ENCODE data around the gene GRK5.

The GRK5 gene

DNA sequence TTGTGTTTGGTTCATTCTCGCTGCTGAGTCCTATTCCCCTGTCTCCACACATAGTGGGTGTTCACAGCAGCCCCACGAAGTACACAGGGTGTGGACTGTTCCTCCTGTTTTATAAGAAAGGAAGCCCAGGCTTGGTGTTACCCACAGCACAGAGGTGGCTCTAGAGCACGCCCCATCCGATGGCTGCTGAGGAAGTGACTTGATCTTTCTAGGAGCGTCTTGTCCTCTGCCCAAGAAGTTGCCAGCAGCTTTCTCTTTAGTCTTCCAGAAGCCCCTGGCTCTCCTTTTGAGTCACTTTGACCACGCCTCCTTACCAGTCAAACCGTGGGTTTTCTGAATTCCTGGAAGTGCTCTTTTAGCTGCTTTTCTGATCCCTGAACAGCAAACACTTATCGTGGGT, 94.0 kb downstream of the GRK5 start:
- H3K27ac ChIP-seq, result no peak overlapping the region
- H3K4me3 ChIP-seq (ENCODE audit: low read depth, low read length), result no peak overlapping the region
- no peak for DNase-seq
- TF ChIP-seq, protein P1, sequence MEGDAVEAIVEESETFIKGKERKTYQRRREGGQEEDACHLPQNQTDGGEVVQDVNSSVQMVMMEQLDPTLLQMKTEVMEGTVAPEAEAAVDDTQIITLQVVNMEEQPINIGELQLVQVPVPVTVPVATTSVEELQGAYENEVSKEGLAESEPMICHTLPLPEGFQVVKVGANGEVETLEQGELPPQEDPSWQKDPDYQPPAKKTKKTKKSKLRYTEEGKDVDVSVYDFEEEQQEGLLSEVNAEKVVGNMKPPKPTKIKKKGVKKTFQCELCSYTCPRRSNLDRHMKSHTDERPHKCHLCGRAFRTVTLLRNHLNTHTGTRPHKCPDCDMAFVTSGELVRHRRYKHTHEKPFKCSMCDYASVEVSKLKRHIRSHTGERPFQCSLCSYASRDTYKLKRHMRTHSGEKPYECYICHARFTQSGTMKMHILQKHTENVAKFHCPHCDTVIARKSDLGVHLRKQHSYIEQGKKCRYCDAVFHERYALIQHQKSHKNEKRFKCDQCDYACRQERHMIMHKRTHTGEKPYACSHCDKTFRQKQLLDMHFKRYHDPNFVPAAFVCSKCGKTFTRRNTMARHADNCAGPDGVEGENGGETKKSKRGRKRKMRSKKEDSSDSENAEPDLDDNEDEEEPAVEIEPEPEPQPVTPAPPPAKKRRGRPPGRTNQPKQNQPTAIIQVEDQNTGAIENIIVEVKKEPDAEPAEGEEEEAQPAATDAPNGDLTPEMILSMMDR (IDR thresholded peaks at IDR 0.05; ENCODE audit: low read depth, low read length, missing control alignments), result no peak
- H3K27me3 ChIP-seq (replicated peaks), result no peaks in the 10 kb centered on the region
- in situ Hi-C loops (cut with HindIII; ENCODE audit: low pct_ligation_motif_present, low sequenced_read_pairs), result no loop called here
- no peaks in the 10 kb centered on the region for H3K36me3 ChIP-seq (replicated peaks)

DNA sequence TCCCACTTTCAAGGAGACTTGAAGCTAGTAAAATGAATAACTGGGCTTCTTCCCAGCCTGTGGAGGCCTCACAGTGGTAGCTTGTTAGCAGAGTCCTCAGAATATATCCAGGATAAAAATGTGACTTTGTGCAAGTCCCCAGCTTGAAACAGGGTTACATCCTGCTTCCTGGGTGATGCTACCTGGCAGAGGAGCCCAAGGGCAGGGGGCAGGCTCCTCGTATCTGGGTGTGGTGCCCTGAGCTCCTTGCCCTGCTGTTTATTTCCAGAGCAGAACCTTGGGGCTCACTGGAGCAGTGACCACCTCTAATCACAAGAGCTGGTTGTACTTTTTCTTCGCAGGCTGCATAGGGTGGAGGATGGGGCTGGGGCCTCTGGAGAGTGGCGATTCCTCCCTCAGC, 94.8 kb downstream of the GRK5 start:
- Histone ChIP-seq H3K27me3 (replicated peaks) (no peaks in the 10 kb centered on the region), H3K4me3 (ENCODE audit: low read depth, low read length) (no peak overlapping the region), H3K27ac (no peak overlapping the region), H3K36me3 (replicated peaks) (no peaks in the 10 kb centered on the region)
- in situ Hi-C loops (cut with HindIII; ENCODE audit: low pct_ligation_motif_present, low sequenced_read_pairs), result no loop called here
- TF ChIP-seq, protein P1 (IDR thresholded peaks at IDR 0.05; ENCODE audit: low read depth, low read length, missing control alignments), result no peak
- DNase-seq, result no peak

DNA sequence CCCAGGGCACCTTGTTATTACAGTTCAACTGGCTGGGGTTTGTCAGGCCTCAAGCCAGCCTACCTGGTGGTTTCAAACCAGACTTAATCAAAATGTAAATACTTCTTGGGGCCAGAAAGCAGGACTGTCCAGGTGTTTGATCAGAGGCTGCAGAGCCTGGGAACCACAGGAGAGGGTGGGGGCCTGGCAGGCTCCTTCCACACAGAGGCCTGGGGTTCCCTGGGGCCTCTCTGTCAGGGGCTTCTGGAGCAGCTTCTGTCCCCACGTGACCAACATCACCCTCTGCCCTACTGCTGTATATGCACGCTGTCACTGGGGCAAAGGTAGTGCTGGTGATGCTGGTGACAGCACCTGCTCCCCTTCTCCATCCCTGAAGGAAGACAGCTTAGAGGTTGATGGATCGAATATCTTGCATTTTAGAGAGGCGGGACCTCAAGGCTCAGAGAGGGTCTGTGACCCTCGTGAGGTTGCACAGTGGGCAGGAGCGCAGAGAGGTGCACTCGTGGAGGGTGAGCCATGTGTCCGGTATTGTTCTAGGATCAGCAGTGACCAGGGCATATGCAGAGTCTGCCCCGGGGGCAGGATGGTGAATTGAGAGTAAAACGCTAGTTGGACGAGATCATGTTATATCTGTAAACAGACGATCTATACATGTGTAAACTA, 95.4 kb downstream of the GRK5 start:
- Histone ChIP-seq H3K27ac (no peak overlapping the region), H3K4me3 (ENCODE audit: low read depth, low read length) (no peak overlapping the region), H3K27me3 (replicated peaks) (no peaks in the 10 kb centered on the region), H3K36me3 (replicated peaks) (no peaks in the 10 kb centered on the region)
- DNase-seq, result no peak
- in situ Hi-C loops (cut with HindIII; ENCODE audit: low pct_ligation_motif_present, low sequenced_read_pairs), result no loop called here
- TF ChIP-seq, protein P1 (IDR thresholded peaks at IDR 0.05; ENCODE audit: low read depth, low read length, missing control alignments), result no peak

DNA sequence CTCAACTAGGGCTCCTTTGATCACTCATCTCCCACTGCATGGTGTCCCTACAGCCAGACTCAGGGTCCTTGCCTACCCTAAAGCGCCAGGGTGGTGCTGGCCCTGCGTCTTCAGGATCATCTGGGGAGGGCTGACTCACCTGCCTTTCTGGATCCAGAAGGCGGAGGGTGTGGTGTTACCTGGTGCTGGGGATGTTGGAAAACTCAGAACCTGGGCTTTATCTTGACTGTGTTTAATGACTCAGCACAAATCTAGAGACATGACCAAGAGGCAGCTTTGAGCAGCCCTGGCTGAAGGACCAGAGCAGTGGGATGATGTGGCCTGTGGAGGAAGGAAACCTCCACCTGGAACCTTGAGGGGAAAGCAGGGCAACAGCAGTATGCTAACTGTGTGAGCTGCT, 96.5 kb downstream of the GRK5 start:
- in situ Hi-C loops (cut with HindIII; ENCODE audit: low pct_ligation_motif_present, low sequenced_read_pairs), result no loop called here
- no peak for DNase-seq
- TF ChIP-seq, protein P1 (IDR thresholded peaks at IDR 0.05; ENCODE audit: low read depth, low read length, missing control alignments), result no peak
- H3K27me3 ChIP-seq (replicated peaks), result no peaks in the 10 kb centered on the region
- H3K4me3 ChIP-seq (ENCODE audit: low read depth, low read length), result no peak overlapping the region
- no peaks in the 10 kb centered on the region for H3K36me3 ChIP-seq (replicated peaks)
- no peak overlapping the region for H3K27ac ChIP-seq

DNA sequence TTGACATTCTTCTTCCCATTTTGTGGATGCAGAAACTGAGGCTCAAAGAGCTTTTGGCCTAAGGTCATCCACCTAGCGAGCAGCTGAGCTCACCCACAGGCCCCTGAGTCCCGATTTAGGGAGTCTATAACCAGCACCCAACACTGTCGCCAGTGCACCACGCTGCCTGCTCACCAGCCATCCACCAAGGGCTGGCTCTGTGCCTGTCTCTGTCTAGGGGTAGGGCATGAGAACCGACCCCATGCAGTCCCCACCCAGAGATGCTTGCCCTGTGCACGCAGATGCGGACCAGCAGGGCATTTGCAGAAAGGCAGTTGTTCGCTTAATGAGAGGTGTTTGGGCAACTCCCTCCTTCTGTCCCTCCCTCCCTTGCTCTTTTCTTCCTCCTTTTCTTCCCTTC, 97.2 kb downstream of the GRK5 start:
- no peak for DNase-seq
- no peaks in the 10 kb centered on the region for H3K36me3 ChIP-seq (replicated peaks)
- H3K4me3 ChIP-seq (ENCODE audit: low read depth, low read length), result no peak overlapping the region
- in situ Hi-C loops (cut with HindIII; ENCODE audit: low pct_ligation_motif_present, low sequenced_read_pairs), result no loop called here
- no peaks in the 10 kb centered on the region for H3K27me3 ChIP-seq (replicated peaks)
- TF ChIP-seq, protein P1 (IDR thresholded peaks at IDR 0.05; ENCODE audit: low read depth, low read length, missing control alignments), result no peak
- no peak overlapping the region for H3K27ac ChIP-seq

Measured in brain microvascular endothelial cell (primary cell).